H1 (cell line): Measurements from ENCODE around the gene PLPP2. TPM values are rescaled to one million over a fixed set of nuclear protein-coding genes. Genes with fewer than 3 reads are reported as not detected.

Source experiments
- CTCF ChIA-PET: fragments of 300-600 bp; sonication (Branson Sonifier 250); formaldehyde crosslinking; loops from one replicate; lab custom pipeline; 2021; ENCODE audit not compliant: partially characterized antibody; lab: Charles Lee
- POLR2A ChIA-PET: fragments of 300-600 bp; sonication (Branson Sonifier 250); formaldehyde crosslinking; loops from one replicate; lab custom pipeline; 2021; ENCODE audit warnings: inconsistent platforms; ENCODE audit not compliant: partially characterized antibody; lab: Charles Lee
- DNase-seq, 2 experiments: peaks; one replicate each; pipeline versions ENCODE4 v3.0.0 to v3.0.0-alpha.2; 2010 to 2022; ENCODE audit warnings: low spot score in 2 of 2, low read depth in 1 of 2, mixed read lengths in 1 of 2
- FAIRE-seq: peaks from 2 replicates; lab custom pipeline; 2011; peaks lifted over from hg19 to GRCh38; lab: Jason Lieb, UNC
- H2AFZ ChIP-seq: 2 replicates; pipeline ENCODE4 v1.8.1; 2012; ENCODE audit warnings: low read length, inconsistent platforms
- H2AK5ac ChIP-seq: 2 replicates; pipeline ENCODE4 v1.6.1; 2013; ENCODE audit warnings: low read depth, low read length
- H2BK120ac ChIP-seq: replicated peaks from 2 replicates; pipeline ENCODE3; 2013; ENCODE audit warnings: low read depth, low read length, inconsistent platforms
- H2BK12ac ChIP-seq: 2 replicates; pipeline ENCODE4 v1.6.1; 2013; ENCODE audit warnings: low read depth, low read length
- H2BK15ac ChIP-seq: 2 replicates; pipeline ENCODE4 v1.6.1; 2013; ENCODE audit warnings: low read length
- H2BK20ac ChIP-seq: 2 replicates; pipeline ENCODE4 v1.6.1; 2013; ENCODE audit warnings: low read length
- H2BK5ac ChIP-seq: 2 replicates; pipeline ENCODE4 v1.6.1; 2013; ENCODE audit warnings: low read depth, low read length
- H3K14ac ChIP-seq: 2 replicates; pipeline ENCODE4 v1.6.1; 2013; ENCODE audit warnings: inconsistent platforms; ENCODE audit not compliant: insufficient read length
- H3K18ac ChIP-seq: 2 replicates; pipeline ENCODE4 v1.6.1; 2013; ENCODE audit warnings: low read length; ENCODE audit errors: extremely low read depth
- H3K23ac ChIP-seq: 2 replicates; pipeline ENCODE4 v1.6.1; 2013; ENCODE audit warnings: inconsistent platforms; ENCODE audit not compliant: insufficient read length
- H3K23me2 ChIP-seq: 2 replicates; pipeline ENCODE4 v1.6.1; 2013; ENCODE audit warnings: low read depth, low read length
- H3K27ac ChIP-seq: 2 replicates; pipeline ENCODE4 v1.6.1; 2011; ENCODE audit warnings: low read depth, low read length, inconsistent platforms
- H3K27me3 ChIP-seq, 4 experiments: replicated peaks in 1 of 4; 1 replicate in 1 of 4; 2 replicates in 3 of 4; pipeline versions ENCODE4 v1.6.1 to v1.8.1; 2011 to 2013; ENCODE audit warnings: low read length in 3 of 4, mild to moderate bottlenecking in 3 of 4, inconsistent platforms in 2 of 4, mixed read lengths in 2 of 4, moderate library complexity in 1 of 4; ENCODE audit not compliant: control insufficient read depth in 3 of 4, insufficient read depth in 3 of 4; ENCODE audit errors: extremely low read depth in 1 of 4
- H3K36me3 ChIP-seq, 4 experiments: 2 replicates each; pipeline versions ENCODE4 v1.6.1 to v1.8.1; 2011 to 2013; ENCODE audit warnings: mild to moderate bottlenecking in 4 of 4, low read length in 3 of 4, moderate library complexity in 2 of 4, control low read depth in 1 of 4, inconsistent platforms in 1 of 4; ENCODE audit not compliant: insufficient read depth in 4 of 4, control insufficient read depth in 2 of 4
- H3K4ac ChIP-seq: replicated peaks from 2 replicates; pipeline ENCODE3; 2013; ENCODE audit warnings: low read length, low read depth, mixed read lengths, inconsistent platforms; ENCODE audit not compliant: insufficient read length
- H3K4me1 ChIP-seq, 4 experiments: replicated peaks in 1 of 4; 1 replicate in 1 of 4; 2 replicates in 3 of 4; pipeline versions ENCODE4 v1.6.1 to v1.8.1; 2011 to 2013; ENCODE audit warnings: low read length in 3 of 4, inconsistent platforms in 2 of 4, mixed read lengths in 1 of 4; ENCODE audit not compliant: insufficient read depth in 4 of 4, control insufficient read depth in 3 of 4
- H3K4me2 ChIP-seq, 2 experiments: 2 replicates each; pipeline versions ENCODE4 v1.6.1 to v1.8.1; 2011 to 2013; ENCODE audit warnings: low read depth in 2 of 2, low read length in 2 of 2, control low read depth in 1 of 2, inconsistent platforms in 1 of 2, mild to moderate bottlenecking in 1 of 2; ENCODE audit not compliant: insufficient read depth in 1 of 2
- H3K4me3 ChIP-seq, 4 experiments: fragments of 200-600, 300-600 bp in 1 of 4; sonication (generic), shearing (Covaris generic), sonication (Bioruptor Twin) in 1 of 4; 2 replicates each; pipeline versions ENCODE4 v1.5.1 to v1.8.1; 2011 to 2016; ENCODE audit warnings: low read length in 4 of 4, low read depth in 3 of 4, control low read depth in 2 of 4, inconsistent platforms in 2 of 4, mild to moderate bottlenecking in 2 of 4, mixed read lengths in 1 of 4, moderate library complexity in 1 of 4; ENCODE audit not compliant: insufficient read depth in 2 of 4; ENCODE audit errors: extremely low read depth in 1 of 4
- H3K56ac ChIP-seq: replicated peaks from 2 replicates; pipeline ENCODE3; 2013; ENCODE audit warnings: low read depth, mild to moderate bottlenecking, mixed read lengths, low read length, inconsistent platforms; ENCODE audit not compliant: insufficient read length
- H3K79me1 ChIP-seq: 2 replicates; pipeline ENCODE4 v1.6.1; 2013; ENCODE audit warnings: low read depth, low read length, control low read depth
- H3K79me2 ChIP-seq, 2 experiments: 2 replicates each; pipeline versions ENCODE4 v1.6.1 to v1.8.1; 2012 to 2013; ENCODE audit warnings: low read length in 2 of 2, mild to moderate bottlenecking in 2 of 2, inconsistent platforms in 1 of 2; ENCODE audit not compliant: insufficient read depth in 2 of 2, control insufficient read depth in 1 of 2
- H3K9ac ChIP-seq, 4 experiments: replicated peaks in 1 of 4; 1 replicate in 1 of 4; 2 replicates in 3 of 4; pipeline versions ENCODE4 v1.6.1 to v1.8.1; 2011 to 2013; ENCODE audit warnings: low read depth in 3 of 4, low read length in 3 of 4, control low read depth in 2 of 4, mild to moderate bottlenecking in 2 of 4, moderate library complexity in 2 of 4, inconsistent platforms in 1 of 4; ENCODE audit errors: extremely low read depth in 1 of 4
- H3K9me3 ChIP-seq, 2 experiments: 2 replicates each; pipeline versions ENCODE4 v1.6.1 to v1.8.1; 2012 to 2013; ENCODE audit warnings: mild to moderate bottlenecking in 2 of 2, moderate library complexity in 2 of 2, control low read depth in 1 of 2, inconsistent platforms in 1 of 2, low read depth in 1 of 2, low read length in 1 of 2, mixed read lengths in 1 of 2; ENCODE audit not compliant: insufficient read depth in 2 of 2
- H4K20me1 ChIP-seq, 2 experiments: replicated peaks in 1 of 2; 2 replicates each; pipeline versions ENCODE3 to v1.8.1; 2011 to 2013; ENCODE audit warnings: inconsistent platforms in 2 of 2, low read length in 2 of 2, mild to moderate bottlenecking in 1 of 2; ENCODE audit not compliant: insufficient read depth in 2 of 2, control insufficient read depth in 1 of 2
- H4K5ac ChIP-seq: 2 replicates; pipeline ENCODE4 v1.6.1; 2013; ENCODE audit warnings: low read length, low read depth, mixed read lengths, inconsistent platforms; ENCODE audit not compliant: insufficient read length
- H4K8ac ChIP-seq: 2 replicates; pipeline ENCODE4 v1.8.0; 2013; ENCODE audit warnings: mild to moderate bottlenecking, moderate library complexity, low read length, inconsistent platforms; ENCODE audit not compliant: insufficient read depth; ENCODE audit errors: extremely low read depth
- H4K91ac ChIP-seq: replicated peaks from 2 replicates; pipeline ENCODE3; 2013; ENCODE audit warnings: low read length, mixed read lengths, inconsistent platforms; ENCODE audit not compliant: insufficient read length
- RBBP5 ChIP-seq: IDR thresholded peaks from 2 replicates; pipeline ENCODE4 v1.7.1; 2012; ENCODE audit warnings: low read depth, mild to moderate bottlenecking, inconsistent platforms, low read length, moderate library complexity, borderline replicate concordance
- RNF2 ChIP-seq: fragments of 200-900, 300-1000 bp; sonication (generic); IDR thresholded peaks from 2 replicates; pipeline ENCODE4 v1.7.1; 2016; ENCODE audit warnings: borderline replicate concordance, low read depth, mild to moderate bottlenecking, antibody characterized with exemption, low read length; ENCODE audit not compliant: poor library complexity, severe bottlenecking; ENCODE audit errors: missing control alignments
- ZNF274 ChIP-seq: IDR thresholded peaks from 2 replicates; pipeline ENCODE4 v1.7.0; 2012; ENCODE audit warnings: low read length, borderline replicate concordance; ENCODE audit errors: extremely low read depth
- WGBS, 2 experiments: shearing (Covaris generic) in 1 of 2; methylation state at CpG; one replicate each; pipeline versions ENCODE4 v1.1.6 to v1.1.7; 2013 to 2015; ENCODE audit warnings: low lambda C conversion rate in 2 of 2, mixed read lengths in 2 of 2, inconsistent platforms in 1 of 2, low coverage in 1 of 2, missing lambda C conversion rate in 1 of 2; ENCODE audit not compliant: insufficient replicate concordance in 2 of 2, insufficient coverage in 1 of 2, insufficient read length in 1 of 2; ENCODE audit errors: extremely low coverage in 1 of 2, missing lambda C conversion rate in 1 of 2; 5-methylcytosine and 5-hydroxymethylcytosine counted together
- polyA plus RNA-seq, 7 experiments: library from polyadenylated mRNA; depleted of rRNA in 3 of 7; stranded (reverse) in 5 of 7; unstranded in 2 of 7; fragments of >200 nt in 5 of 7; fragments of 200-250 nt in 2 of 7; gene quantifications; 1 replicate in 5 of 7; 2 replicates in 1 of 7; 4 replicates in 1 of 7; pipeline versions ENCODE4 v1.2.1 to v1.2.3, GENCODE V29; 2011 to 2013; ENCODE audit warnings: missing spikeins in 2 of 7, mixed read lengths in 2 of 7
- total RNA-seq: library from RNA; stranded (reverse); fragmentation: NEBNext Ultra II Directional; extraction: Animal tissue kit (Norgen Biotek cat#: 25700); gene quantifications from 2 replicates; pipeline ENCODE4 v1.2.1, GENCODE V29; 2021

Gene PLPP2
- total and polyA plus RNA-seq, 2 of the 8 experiments (the other 6 are each of a cell fraction or from before 2014, with no cell fraction given), result 101 to 195 TPM

DNA sequence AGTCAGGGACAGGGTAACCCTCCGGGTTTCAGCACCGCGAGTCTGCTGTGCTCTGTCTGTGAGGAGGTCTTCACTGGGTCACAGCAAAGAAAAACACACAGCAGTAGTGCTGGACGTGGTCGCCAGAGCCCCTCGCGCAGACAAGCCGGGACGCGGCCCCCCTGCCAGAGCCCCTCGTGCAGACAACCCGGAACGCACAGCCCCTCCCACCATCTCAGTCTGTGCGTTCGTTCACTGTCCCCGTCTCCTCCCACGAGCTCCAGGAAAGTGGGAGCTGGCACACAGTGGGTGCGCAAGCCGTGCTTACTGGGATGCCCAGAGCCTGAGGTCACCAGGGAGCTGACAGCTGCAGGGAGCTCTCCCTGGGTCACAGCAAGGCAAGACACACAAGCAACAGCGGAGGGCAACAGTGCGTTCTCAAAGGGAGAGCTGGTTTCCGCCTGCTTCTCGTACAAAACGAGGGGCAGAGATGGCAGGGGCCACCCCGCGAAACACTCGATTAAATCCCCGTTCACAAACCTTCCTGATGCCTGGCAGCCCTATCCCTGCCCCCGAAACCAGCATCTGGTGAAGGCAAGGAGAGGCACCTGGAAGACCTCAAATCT lies 3.2 kb upstream of the PLPP2 start:
- H2BK120ac ChIP-seq, result no peak overlapping the region

More for the DNA sequence above, 3.2 kb upstream of the PLPP2 start:
- H2BK20ac ChIP-seq, result no peak overlapping the region
- no peaks in the 10 kb centered on the region for H3K79me2 ChIP-seq
- no peak overlapping the region for H4K5ac ChIP-seq
- peak overlapping the region; percentile 25 for H4K91ac ChIP-seq
- H3K14ac ChIP-seq, result no peak overlapping the region
- peak in 1 of 2 experiments; percentile 58 for DNase-seq
- H3K9me3 ChIP-seq, result peaks cover 0 to 13% of the 10 kb centered on the region in 2 experiments; a peak in 1 of 4 replicates
- no peak overlapping the region for H3K27ac ChIP-seq
- WGBS, 2 experiments, result 48% methylated on average over 25 of the region's 29 CpGs; no CpG with 5 or more reads in 1 of the 2 experiments
- no peak overlapping the region for H3K23ac ChIP-seq
- peak overlapping the region; percentile 65; the same call in 1 of the 2 replicates for H2BK15ac ChIP-seq
- no peaks in the 10 kb centered on the region for H3K79me1 ChIP-seq
- CTCF ChIA-PET, result interaction anchor here (0.7 to 2.5 kb wide), 11 partner anchors 10 to 216 kb away, joined by 3 to 9 read pairs (median 3); no protein-coding TSS in a partner anchor
- H3K4me2 ChIP-seq, result peak overlapping the region; percentile 38 to 80
- H2AFZ ChIP-seq, result no peak overlapping the region; the same call in 1 of the 2 replicates
- no peak overlapping the region for H3K4ac ChIP-seq
- peak overlapping the region in 2 of 4 experiments; percentile 29 to 51; a peak in 3 of 8 replicates for H3K4me3 ChIP-seq
- no peak overlapping the region for H3K9ac ChIP-seq
- H3K56ac ChIP-seq, result no peak overlapping the region
- TF ChIP-seq RBBP5 (0 out of 2 replicates have a peak, but pooled peaks have one; percentile 28), RNF2 (peak; percentile 35), ZNF274 (no peak)
- TF ChIP-seq, all 59 proteins: peak for 2
- no peaks in the 10 kb centered on the region for H4K20me1 ChIP-seq
- 0 out of 2 replicates have a peak overlapping the region, but pooled peaks have one; percentile 61 for H2BK5ac ChIP-seq
- H3K23me2 ChIP-seq, result peaks cover 2% of the 10 kb centered on the region; the same call in 1 of the 2 replicates
- POLR2A ChIA-PET, result interaction anchor here (0.7 to 5.6 kb wide), 5 partner anchors 11 to 50 kb away, joined by 3 to 38 read pairs (median 3); partner anchors contain the start of gene MIER2
- no peaks in the 10 kb centered on the region for H3K36me3 ChIP-seq
- H3K27me3 ChIP-seq, result peaks cover 0 to 16% (median 8%) of the 10 kb centered on the region in 4 experiments; a peak in 3 of 7 replicates
- peak overlapping the region; percentile 34 for H3K18ac ChIP-seq
- H4K8ac ChIP-seq, result no peak overlapping the region
- peaks cover 0 to 15% (median 13%) of the 10 kb centered on the region in 4 experiments; a peak in 6 of 7 replicates for H3K4me1 ChIP-seq
- H2AK5ac ChIP-seq, result no peak overlapping the region
- FAIRE-seq, result no peak
- H2BK12ac ChIP-seq, result peak overlapping the region; percentile 62; the same call in 1 of the 2 replicates
